K562 (cell line): ENCODE data around the gene LMAN1L. TPM values are rescaled to one million over a fixed set of nuclear protein-coding genes. Genes with fewer than 3 reads are reported as not detected.

Source experiments
- CBFB ChIP-seq: sonication (generic); formaldehyde crosslinking; IDR thresholded peaks from 2 replicates; pipeline ENCODE4 v1.4.0; 2020; ENCODE audit warnings: mild to moderate bottlenecking, missing genetic modification reagents
- ELF4 ChIP-seq: fragments of 450-650 bp; formaldehyde crosslinking; IDR thresholded peaks from 2 replicates; pipeline ENCODE4 v1.4.0; 2022; ENCODE audit warnings: missing genetic modification characterization
- FOXJ2 ChIP-seq: fragments of 200-800 bp; sonication (Bioruptor generic); IDR thresholded peaks from 2 replicates; pipeline ENCODE4 v1.6.1; 2016; ENCODE audit warnings: missing genetic modification characterization, missing compliant biosample characterization
- HDAC1 ChIP-seq, 2 experiments: fragments of 450-650 bp; IDR thresholded peaks; 2 replicates each; pipeline ENCODE4 v1.6.1; 2016 to 2017; ENCODE audit warnings: inconsistent platforms in 1 of 2, mild to moderate bottlenecking in 1 of 2, moderate library complexity in 1 of 2
- HNRNPLL ChIP-seq: fragments of 200-400 bp; formaldehyde crosslinking; IDR thresholded peaks from 2 replicates; pipeline ENCODE4 v1.6.1; 2017; ENCODE audit warnings: low read length, low read depth, mild to moderate bottlenecking; ENCODE audit not compliant: poor library complexity, severe bottlenecking
- L3MBTL2 ChIP-seq: fragments of 450-650 bp; IDR thresholded peaks from 2 replicates; pipeline ENCODE4 v1.6.1; 2016; ENCODE audit warnings: mild to moderate bottlenecking, moderate library complexity
- PHB ChIP-seq: fragments of 250-450 bp; sonication (Bioruptor Pico); IDR thresholded peaks from 2 replicates; pipeline ENCODE4 v1.5.0; 2021
- PHF20 ChIP-seq: fragments of 450-650 bp; IDR thresholded peaks from 2 replicates; pipeline ENCODE4 v1.6.1; 2018; ENCODE audit not compliant: partially characterized antibody
- PRDM10 ChIP-seq: fragments of 450-650 bp; IDR thresholded peaks from 2 replicates; pipeline ENCODE4 v1.6.1; 2018; ENCODE audit not compliant: partially characterized antibody
- STAT5A ChIP-seq: IDR thresholded peaks from 2 replicates; pipeline ENCODE4 v1.6.1; 2012; ENCODE audit warnings: low read length, inconsistent platforms, borderline replicate concordance
- ZBTB40 ChIP-seq, 2 experiments: fragments of 450-650 bp in 1 of 2; sonication (generic) in 1 of 2; formaldehyde crosslinking in 1 of 2; IDR thresholded peaks; 2 replicates each; pipeline versions ENCODE4 v1.7.1 to v1.9.0; 2016 to 2022; ENCODE audit warnings: inconsistent platforms in 1 of 2, mild to moderate bottlenecking in 1 of 2, missing genetic modification reagents in 1 of 2
- ZNF395 ChIP-seq: fragments of 200-800 bp; sonication (Bioruptor generic); IDR thresholded peaks from 2 replicates; pipeline ENCODE4 v1.6.1; 2017; ENCODE audit warnings: missing genetic modification characterization, missing compliant biosample characterization
- ZNF75A ChIP-seq: fragments of 450-650 bp; formaldehyde crosslinking; IDR thresholded peaks from 2 replicates; pipeline ENCODE4 v1.4.0; 2020; ENCODE audit warnings: mild to moderate bottlenecking
- ZNF785 ChIP-seq: fragments of 250-450 bp; sonication (Bioruptor Pico); IDR thresholded peaks from 2 replicates; pipeline ENCODE4 v1.4.0; 2020; ENCODE audit warnings: mild to moderate bottlenecking
- polyA plus RNA-seq, 8 experiments: library from polyadenylated mRNA; depleted of rRNA in 4 of 8; stranded (reverse) in 5 of 8; unstranded in 3 of 8; fragments of >200 nt; fragmentation: Nextera tagmentation in 2 of 8; fragmentation: Illumina TruSeq in 1 of 8; extraction: Ambion mirVana in 2 of 8; extraction: Trizol in 1 of 8; gene quantifications; 2 replicates each; pipeline versions ENCODE4 v1.2.1 to v1.2.3, GENCODE V29; 2011 to 2014; ENCODE audit warnings: inconsistent platforms in 1 of 8, missing spikeins in 1 of 8
- total RNA-seq, 7 experiments: library from RNA; depleted of rRNA in 6 of 7; stranded (reverse); fragments of >200 nt in 6 of 7; fragmentation: Illumina TruSeq in 2 of 7; extraction: Trizol in 2 of 7; gene quantifications; 2 replicates each; pipeline versions ENCODE4 v1.2.1 to v1.2.3, GENCODE V29; 2011 to 2021; ENCODE audit warnings: low replicate concordance in 1 of 7

Gene LMAN1L
- total and polyA plus RNA-seq, 9 of the 15 experiments (the other 6 are each of a cell fraction or from before 2014, with no cell fraction given): not detected

- 0 out of 2 replicates have a peak, but pooled peaks have one; percentile 13 for TF ChIP-seq ZBTB40 (IDR thresholded peaks at IDR 0.05)
- TF ChIP-seq ZBTB40 (CRISPR knock-in tag; IDR thresholded peaks at IDR 0.05): no peak
- TF ChIP-seq HNRNPLL: peak; percentile 2
- TF ChIP-seq STAT5A: no peak
- no peak for TF ChIP-seq HDAC1 (IDR thresholded peaks at IDR 0.05)
- no peak for TF ChIP-seq ZNF785
- TF ChIP-seq ZNF395 (CRISPR knock-in tag): peak; percentile 1; the same call in 1 of the 2 replicates
- TF ChIP-seq PHF20: peak; percentile 32
- TF ChIP-seq PRDM10: peak; percentile 12
- TF ChIP-seq ZNF75A: no peak
- peak; percentile 19; the same call in 1 of the 2 replicates for TF ChIP-seq CBFB (CRISPR knock-in tag)
- TF ChIP-seq PHB (CRISPR knock-in tag): 0 out of 2 replicates have a peak, but pooled peaks have one; percentile 49
- peak; percentile 51; the same call in 1 of the 2 replicates for TF ChIP-seq FOXJ2
- 0 out of 2 replicates have a peak, but pooled peaks have one; percentile 49 for TF ChIP-seq L3MBTL2
- no peak for TF ChIP-seq ELF4 (CRISPR knock-in tag)
Observed at GRCh38 chr15:74843445-74843828, 30.8 kb downstream of the LMAN1L start (continued).
